DMS114 treated with DMSO at 0.1 percent for 48 hours (cell line): ENCODE results near the gene GPR61.

Source experiments
- DNase-seq: peaks from one replicate; lab custom pipeline; 2025; ENCODE audit not compliant: unreplicated experiment; lab: John Stamatoyannopoulos, UW

Gene GPR61, protein sequence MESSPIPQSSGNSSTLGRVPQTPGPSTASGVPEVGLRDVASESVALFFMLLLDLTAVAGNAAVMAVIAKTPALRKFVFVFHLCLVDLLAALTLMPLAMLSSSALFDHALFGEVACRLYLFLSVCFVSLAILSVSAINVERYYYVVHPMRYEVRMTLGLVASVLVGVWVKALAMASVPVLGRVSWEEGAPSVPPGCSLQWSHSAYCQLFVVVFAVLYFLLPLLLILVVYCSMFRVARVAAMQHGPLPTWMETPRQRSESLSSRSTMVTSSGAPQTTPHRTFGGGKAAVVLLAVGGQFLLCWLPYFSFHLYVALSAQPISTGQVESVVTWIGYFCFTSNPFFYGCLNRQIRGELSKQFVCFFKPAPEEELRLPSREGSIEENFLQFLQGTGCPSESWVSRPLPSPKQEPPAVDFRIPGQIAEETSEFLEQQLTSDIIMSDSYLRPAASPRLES

DNA sequence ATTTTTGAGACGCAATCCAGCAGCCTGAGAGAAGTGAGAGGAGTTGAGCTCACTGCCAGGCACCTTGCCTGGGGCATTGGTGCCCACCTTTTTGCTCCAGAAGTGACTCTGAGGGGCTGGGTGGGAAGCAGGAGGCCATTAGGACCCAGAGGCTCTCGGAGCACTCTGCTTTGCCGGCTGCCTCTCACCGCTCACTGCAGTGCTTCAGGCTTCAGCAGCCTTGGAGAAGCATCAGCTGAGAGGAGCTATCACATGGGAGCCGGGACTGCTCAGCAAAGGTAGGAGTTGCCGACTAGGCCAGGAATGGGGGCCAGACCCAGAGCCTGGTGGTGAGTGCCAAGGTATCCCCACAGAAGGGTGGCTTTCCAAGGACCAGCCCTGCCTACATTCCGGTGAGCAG, at the start of gene GPR61:
GPR61 (plus strand) TSS at position 197 of the 400 bp plus-strand sequence. CDS start 3,151 bp downstream, outside the sequence.
- DNase-seq, result no peak

DNA sequence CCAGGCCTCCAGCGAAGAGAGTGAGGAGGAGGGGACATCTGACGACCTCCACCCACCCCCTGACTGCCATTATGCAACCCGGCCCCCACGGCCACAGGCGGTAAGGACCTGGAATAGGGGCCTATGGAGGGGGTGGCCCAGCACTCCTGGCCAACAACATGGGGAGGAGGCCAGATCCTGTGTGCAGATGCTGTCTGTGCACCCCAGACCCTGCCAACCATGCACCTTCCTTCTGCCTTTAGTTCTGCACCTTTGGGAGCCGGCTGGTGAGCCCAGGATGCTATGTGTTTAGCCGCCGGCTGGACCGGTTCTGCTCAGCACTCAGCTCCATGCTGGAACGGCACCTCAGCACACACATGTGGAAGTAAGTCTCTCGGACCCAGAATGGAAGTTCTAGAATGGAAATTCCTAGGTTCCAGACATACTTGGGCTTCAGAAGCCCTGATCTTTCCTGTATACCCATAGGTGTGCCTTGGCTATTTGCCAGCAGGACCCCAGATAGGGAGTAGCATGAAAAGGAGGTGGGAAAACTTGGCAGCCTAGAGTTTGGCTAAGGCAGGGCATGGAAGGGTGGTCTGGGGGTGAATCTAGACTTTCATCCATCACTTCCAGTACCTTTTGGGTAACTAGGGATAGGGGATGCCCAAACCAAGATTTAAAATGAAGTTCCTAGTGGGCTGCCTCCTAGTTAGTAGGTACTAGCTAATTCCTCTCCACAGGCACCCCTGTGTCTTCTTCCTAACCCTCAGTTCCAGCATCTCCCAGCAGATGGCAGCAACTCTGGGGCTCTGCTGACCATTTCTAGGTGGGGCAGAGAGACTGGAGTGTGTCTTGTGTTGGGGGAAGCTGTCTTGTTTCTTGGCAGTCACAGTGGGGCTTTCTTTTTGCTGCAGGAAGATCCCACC, 49.4 kb upstream of the GPR61 start:
- DNase-seq, result peak; percentile 56

DNA sequence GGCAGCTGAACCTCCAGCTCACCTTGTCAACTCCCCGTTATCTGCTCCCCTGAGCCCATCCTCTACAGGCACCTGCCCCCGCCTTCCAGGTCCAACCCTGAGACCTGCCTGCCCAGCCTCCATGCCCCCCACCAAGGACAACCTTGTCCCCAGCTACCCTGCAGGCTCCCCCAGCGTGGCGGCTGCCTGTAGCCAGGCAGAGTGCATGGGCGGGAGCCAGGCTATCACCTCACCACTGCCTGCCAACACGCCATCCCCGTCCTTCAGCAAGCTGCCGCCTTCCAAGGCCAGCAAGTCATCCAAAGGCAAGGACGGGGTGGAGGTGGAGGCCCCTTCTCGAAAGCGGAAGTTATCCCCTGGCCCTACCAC, 48.8 kb upstream of the GPR61 start:
- no peak for DNase-seq

DNA sequence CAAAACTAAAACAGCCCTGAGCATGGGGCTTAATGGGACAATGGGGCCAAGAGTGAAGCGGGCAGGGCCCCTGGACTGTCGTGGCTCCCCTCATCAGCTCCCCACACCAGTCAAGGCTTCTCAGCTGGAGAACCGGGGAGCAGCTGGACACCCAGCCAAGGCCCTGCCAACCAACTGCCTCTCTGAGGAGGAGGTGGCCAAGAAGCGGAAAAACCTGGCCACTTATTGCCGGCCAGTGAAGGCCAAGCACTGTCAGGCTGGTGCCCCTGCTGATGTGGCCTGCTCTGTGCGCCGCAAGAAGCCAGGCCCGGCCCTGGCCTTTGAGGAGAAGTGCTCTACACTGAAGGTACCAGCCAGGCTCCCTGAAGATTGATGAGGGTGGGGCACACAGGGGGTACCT, 48.3 kb upstream of the GPR61 start:
- DNase-seq, result no peak

DNA sequence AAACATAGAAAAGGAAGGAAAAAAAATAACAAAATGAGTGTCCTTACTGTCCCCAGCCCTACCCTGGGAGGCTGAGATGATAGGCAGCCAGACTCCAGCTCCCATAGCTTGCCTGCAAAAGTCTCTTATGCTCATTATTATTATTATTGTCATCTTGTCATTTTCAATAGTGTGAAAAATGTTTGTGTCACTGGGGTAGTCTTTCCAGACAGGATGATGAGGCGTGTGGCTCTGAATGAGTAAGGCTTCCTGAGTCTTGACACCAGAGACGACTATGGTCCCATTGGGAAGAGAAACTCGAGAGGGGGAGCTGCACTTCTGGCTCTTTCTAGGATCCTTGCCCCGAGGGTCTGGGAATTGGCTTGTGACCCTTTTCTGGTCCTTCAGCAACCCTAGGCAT, 46.9 kb upstream of the GPR61 start:
- DNase-seq, result no peak

DNA sequence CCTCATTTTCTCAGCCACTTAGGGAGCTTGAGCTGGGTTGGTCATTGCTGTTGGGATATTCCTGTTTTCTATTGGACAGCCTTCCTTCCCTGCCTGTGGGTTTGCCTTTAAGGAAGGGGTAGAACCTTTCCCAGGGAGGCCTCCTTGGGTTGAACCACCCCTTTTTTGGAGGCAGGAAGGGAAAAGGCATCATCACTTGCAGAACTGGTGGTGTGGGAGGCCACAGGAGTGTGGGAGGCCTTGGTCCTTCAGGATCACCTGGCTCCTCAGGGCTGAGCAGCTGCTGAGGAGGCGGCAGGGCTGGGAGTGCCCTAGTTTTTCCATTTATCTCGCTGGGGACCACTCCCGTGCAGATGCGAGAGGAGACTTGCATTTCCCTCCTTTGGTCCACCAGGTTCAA, 46.4 kb upstream of the GPR61 start:
- DNase-seq, result no peak

DNA sequence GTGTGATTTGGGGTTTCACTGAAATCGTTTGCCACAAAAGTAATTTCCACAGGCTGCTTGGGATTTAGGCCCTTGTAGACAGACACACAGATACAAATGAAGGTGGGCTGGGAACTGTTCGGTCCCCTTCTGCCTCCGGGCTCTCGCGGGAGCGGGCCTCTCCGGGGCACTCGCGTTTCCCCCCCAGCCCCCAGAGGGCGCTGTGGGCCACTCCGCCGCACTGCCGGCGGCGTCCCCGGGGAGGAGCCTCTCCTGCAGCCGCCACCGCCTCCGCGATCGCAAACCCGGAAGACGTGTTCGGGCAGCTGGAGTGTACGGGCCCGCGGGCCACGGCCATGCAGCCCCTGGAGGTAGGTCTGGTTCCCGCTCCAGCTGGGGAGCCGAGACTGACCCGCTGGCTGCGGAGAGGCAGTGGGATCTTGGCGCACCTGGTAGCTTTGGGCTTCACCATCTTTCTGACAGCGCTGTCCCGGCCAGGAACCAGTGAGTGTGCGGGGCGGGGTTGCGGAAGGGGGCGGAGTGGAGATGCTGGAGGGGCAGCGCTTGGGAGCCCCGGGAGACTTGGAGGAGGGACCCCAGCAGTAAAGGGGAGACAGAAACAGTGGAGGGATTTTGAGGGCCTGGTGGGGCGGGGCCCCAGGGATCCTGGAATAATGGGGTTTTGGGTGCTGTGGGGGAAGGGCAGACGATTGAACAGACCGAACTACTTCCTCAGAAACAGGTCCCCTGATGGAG, 45.7 kb upstream of the GPR61 start, which contains the start of gene CYB561D1:
CYB561D1 (plus strand) TSS at position 290 of the 735 bp plus-strand sequence; CDS start at position 336, 46 bp downstream.
- DNase-seq, result peak; percentile 87

DNA sequence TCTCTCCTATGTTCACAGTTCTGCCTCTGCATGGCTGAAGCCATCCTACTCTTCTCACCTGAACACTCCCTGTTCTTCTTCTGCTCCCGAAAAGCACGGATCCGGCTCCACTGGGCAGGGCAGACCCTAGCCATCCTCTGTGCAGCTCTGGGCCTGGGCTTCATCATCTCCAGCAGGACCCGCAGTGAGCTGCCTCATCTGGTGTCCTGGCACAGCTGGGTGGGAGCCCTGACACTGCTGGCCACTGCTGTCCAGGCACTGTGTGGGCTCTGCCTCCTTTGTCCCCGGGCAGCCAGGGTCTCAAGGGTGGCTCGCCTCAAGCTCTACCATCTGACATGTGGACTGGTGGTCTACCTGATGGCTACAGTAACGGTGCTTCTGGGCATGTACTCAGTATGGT, 43.9 kb upstream of the GPR61 start:
- no peak for DNase-seq

DNA sequence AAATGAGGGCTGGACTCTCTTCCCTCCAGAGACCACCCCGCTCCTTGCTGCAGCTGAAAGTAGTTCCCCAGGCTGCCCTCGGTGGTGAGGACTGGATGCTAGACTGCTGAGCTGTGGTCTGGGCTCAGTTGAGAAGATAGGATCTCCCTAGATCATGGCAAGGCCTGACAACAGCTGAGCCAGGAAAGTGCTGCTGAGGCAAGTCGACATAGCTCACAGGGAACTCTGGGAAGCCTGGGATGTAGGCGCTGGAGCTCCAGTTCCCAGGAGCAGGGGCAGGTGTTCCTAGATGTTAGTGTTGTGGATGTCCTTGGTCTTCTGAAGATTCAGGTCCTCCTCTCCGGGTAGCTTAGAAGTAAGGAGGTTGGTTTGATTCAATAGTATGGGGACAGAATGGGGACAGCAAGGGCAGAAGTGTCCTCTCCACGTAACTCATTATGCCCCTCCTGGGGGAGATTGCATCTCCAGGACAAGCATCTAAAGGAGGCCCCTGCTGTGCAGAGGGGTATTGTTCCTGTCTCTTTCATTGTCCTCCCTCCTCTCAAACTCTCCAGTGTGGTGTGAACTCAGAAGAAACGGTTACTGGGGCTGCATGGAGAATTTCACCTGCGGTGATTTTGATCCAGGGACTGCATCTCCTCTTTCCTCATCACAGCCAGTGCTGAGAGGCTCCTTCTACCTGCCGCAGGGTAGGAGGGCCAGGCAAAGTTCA, 42.1 kb upstream of the GPR61 start:
- DNase-seq, result no peak

DNA sequence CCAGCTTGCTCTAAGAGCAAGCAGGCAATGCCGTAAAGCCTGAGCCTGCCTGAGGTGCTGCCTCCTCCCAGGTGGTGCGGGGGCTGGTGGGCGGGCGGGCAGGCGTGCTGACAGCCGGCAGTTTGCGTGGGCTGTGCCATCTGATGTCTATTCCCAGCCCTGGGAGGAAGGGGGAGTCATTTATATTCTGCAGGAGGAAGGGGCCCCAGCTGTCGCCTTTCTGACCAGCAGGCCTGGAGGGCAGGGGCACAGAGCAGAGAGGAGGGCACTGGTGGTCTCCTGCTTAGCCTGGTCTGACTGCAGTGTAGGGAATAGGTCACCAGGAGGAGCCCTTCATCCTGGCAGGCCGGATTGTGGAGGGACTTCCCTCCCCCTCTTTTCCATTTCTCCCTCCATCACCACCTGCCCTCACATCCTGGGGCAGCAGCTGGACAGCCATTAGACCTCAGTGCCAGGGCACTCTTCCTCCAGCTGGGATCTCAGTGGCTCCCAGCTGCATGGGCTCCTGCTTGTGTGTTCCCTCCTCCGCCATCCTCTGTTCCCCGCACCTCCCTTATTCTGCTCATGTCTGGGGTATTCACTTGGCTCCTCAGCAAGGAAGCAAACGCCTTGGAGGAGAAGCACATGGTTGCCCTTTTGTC, 41.4 kb upstream of the GPR61 start:
- peak; percentile 55 for DNase-seq

DNA sequence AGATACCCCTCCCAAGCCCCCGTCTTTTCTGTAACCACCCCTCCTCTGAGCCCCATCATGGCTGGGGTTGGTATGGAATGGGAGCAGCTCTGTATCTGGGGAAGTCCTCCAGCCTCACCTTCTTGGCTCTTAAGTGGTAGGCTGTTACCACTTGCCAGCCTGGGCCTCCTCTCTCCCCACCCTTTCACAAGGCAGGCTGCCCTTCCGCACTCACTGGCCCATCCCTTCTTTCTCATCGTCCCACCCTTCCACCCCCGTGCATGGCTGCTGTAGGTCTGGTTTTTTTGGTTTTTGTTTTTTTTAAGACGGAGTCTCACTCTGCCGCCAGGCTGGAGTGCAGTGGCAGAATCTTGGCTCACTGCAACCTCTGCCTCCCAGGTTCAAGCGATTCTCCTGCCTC, 40.6 kb upstream of the GPR61 start:
- no peak for DNase-seq

DNA sequence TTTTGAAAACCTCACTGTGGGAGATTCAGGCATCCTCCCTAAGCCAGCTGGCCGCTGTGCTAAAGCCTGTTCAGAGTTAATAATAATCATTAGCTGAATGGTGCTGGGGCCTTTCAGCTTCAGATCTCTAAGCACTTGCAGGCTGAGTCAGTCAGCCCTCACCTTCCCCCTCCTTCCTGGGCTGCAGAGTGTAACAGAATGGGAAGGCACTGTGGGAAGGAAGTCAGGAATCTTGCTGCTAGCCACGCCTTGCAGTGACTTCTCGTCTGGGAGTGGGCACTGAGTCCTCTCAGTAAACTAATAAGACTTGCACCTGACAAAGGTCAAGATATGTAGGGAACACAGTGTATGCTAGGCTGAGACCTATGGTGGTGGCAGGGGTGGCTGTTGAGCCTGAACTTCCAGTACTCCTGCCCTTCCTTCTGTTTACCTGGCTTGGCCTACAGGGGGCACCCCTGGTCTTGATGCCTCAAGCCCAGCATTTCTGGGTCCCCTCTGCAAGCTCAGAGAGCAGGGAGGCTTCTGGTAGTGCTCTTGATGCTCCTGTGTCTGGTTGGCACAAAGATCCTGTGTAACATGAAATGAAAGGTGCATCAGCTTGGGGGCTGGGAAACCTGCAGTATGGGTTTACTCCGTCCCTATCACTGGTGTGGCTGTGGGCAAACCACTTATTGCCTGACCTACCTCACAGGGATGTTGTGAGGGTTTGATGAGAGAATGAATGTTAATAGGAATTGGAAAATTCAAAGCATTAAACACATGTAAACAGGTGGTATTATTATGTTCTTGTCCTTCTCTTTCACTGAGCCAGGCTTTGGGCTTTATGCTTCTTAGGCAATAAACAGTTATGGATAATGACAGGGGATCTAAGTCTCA, 39.8 kb upstream of the GPR61 start:
- DNase-seq, result peak; percentile 60

DNA sequence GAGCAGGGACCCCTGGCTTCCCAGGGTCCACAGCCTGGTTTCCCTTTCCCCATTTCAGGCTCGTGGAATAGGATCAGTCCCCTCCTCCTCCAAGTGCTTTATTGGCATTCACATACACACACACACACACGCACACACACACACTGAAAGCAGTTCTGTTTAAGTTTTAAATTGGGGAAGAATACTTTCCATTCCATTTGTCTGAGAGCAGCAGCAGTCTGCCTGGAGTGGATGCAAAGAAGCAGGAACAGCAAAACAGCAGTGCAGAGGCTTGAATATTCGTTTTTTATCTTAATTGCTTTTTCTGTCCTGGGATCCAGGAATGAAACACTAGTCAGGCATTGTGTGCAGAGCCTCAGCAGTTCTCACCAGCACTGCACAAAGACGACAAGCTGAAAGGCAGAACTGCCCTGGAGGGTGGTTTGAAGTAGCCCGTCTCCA, 38.7 kb upstream of the GPR61 start:
- no peak for DNase-seq

DNA sequence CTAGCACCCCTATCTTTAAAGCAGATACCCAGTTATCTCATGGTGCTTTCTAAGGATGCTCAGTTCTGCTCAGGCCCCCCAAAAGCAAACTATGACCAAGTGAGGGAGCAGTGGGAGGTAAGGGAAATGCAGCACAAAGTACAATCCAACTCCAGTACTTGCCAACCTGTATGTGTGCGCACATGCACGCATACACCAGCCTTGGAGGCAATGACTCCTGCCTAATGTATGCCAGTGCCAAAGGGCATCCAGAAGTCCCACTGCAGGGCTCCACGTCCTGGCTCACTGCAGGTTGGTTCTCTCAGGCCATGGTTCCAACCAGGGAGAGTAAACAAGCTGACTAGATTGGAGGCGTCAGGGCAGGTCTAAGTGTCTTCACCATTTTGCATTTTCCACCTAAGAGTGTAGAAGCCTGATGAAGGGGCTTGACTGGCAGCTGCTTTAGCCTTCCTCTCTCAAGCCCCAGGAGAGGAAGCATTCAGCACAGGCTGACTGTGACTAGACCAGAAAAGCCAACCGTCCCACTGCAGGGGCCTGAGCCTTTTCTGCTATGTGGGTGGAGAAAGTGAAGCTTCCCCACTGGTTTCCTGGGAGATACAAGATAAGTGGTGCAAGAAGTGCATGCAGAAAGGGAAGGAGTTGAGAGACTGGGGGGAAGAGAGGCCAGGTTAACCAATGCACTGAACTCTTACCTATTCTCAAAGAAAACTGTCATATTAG, 37.9 kb upstream of the GPR61 start:
- DNase-seq, result no peak

DNA sequence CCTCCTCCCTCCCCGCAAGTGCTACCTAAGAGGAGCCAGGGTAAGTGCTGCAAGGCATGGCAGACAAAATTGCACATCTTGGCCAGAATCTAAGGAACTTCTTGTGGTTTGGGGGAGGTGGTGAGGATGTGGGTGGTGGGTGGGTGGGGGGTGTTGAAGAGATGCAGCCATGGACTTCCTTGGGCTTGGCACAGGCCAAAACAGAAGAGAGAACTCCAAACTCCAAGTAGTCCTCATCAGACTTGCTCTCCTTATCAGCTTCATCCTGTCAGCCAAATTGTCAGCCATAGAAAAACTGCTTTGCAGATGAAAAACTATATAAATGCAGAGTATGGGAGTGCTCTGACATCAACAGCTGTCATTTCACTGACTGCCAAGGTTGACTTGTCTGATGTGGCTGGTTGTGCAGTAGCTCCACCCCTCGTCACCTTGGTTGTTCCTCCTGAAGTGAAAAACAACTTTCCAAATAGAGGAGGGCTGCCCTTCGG, 37.3 kb upstream of the GPR61 start:
- DNase-seq, result no peak

DNA sequence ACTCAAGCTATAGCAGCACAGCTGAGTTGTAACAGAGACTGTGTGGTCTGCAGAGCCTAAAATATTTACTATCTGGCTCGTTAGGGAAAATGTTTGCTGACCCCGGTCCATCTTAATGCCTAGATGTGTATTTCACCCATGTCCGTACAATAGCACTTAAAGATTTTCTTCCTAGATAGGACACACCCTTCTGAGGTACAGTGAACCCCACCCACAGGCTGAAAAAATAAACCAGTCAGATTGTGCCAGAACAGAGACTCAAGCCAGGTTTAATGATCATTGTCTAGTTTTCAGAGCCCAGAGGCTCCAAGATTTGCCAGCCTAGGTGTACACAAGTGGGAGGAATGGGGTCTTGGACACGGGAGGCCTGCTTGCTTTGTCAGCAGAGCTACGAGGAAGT, 35.7 kb upstream of the GPR61 start:
- no peak for DNase-seq

DNA sequence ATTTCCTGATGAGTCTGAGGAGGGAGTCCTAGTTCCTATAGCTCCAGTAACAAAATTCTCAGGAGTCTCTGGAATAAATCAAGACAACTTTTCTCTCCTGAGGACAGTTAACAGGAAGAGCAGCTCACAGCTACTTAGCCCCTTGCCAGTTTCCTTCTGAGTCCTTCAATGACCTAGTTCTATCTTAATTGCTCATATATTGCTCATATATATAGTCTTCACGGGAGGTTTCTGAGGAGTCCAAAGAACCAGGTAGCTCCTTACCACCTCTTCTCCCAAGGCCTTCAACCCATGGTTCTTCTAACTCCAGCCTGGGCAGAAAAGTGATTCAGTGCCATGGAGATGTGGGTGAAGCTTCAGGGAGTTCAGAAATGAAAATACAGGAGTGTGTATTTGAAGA, 34.7 kb upstream of the GPR61 start:
- no peak for DNase-seq
